Measurements from ENCODE around the gene PRR35.

The PRR35 gene

DNA sequence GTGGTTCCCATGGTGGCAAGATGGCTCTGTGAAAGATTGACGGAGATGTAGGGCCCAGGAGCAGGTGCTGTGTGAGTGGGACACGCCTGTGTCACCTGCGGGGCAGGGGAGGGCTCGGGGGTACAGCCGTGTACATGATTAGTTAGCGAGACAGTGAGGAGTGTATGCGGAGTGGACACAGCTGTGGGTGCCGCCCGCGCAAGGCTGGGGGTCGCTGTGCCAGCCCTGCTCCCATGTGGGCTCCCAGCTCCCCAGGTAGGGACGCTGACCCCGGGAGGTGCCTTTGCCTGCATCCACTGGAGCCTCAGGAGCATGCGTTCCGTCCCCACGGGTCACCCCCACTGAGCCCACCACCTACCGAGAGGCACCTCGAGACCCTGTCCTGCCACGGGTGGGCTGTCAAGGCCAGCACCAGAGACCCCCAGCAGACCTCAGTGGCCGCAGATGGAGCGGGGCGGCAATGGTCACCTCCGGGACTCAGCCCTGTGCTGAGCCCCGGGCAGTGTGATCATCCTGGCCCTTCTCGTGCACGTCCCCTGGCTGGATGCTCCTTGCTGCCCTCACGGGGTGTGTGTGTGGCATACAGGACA, 25.2 kb upstream of the PRR35 start:
- TF ChIP-seq, protein P1, sequence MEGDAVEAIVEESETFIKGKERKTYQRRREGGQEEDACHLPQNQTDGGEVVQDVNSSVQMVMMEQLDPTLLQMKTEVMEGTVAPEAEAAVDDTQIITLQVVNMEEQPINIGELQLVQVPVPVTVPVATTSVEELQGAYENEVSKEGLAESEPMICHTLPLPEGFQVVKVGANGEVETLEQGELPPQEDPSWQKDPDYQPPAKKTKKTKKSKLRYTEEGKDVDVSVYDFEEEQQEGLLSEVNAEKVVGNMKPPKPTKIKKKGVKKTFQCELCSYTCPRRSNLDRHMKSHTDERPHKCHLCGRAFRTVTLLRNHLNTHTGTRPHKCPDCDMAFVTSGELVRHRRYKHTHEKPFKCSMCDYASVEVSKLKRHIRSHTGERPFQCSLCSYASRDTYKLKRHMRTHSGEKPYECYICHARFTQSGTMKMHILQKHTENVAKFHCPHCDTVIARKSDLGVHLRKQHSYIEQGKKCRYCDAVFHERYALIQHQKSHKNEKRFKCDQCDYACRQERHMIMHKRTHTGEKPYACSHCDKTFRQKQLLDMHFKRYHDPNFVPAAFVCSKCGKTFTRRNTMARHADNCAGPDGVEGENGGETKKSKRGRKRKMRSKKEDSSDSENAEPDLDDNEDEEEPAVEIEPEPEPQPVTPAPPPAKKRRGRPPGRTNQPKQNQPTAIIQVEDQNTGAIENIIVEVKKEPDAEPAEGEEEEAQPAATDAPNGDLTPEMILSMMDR (conservative IDR thresholded peaks at IDR 0.05; ENCODE audit: low read depth, low read length), result no peak
- no peak for DNase-seq (ENCODE audit: low read depth)
- H3K4me3 ChIP-seq (ENCODE audit: low read depth, low read length), result no peak overlapping the region

DNA sequence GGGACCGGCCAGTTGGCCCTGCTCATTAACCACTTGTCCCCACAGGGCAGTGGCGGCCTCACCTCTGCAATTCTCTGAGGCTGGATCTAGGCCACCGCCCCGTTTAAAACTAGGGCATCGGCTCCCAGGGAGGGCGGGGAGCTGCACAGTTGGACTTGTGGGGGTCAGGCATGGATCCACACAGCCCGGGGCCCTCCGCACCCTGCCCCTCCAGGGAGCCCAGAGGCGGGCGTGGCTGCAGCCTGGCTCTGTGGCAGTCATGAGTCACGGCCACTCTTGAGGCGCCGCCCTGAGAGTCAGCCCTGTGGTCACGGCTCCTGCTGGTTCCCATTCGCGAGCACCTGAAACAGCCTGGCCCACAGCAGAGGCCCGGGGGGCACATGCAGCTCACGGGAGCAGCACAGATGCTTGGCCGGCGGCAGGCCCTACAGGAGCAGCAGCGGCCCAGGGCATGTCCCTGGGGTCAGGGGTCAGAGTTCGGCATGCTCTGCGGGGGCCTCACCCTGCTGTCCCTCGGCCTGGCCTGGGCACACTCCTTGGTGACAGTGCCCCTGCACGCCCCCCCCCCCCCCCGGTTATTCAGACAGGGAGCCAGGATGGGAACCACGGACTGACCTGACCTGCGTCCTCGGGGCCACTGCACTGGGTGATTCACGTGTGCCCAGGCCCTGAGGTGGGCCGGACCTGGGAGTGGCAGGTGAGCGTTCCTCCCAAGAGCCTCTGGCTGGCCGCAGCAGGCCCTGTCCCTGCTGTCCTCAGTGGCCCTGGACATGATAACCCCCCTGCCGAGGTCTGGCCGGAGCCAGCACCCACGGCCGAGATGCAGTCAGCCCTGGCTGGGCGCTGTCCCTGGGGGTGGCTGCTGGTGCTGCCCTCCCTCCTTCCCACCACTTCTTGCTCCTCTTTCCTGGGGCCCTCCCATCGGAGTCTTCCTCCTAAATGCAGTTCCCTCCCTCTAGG, 24.5 kb upstream of the PRR35 start:
- TF ChIP-seq, protein P1 (conservative IDR thresholded peaks at IDR 0.05; ENCODE audit: low read depth, low read length), result no peak
- DNase-seq (ENCODE audit: low read depth), result peak; percentile 68
- H3K4me3 ChIP-seq (ENCODE audit: low read depth, low read length), result no peak overlapping the region

DNA sequence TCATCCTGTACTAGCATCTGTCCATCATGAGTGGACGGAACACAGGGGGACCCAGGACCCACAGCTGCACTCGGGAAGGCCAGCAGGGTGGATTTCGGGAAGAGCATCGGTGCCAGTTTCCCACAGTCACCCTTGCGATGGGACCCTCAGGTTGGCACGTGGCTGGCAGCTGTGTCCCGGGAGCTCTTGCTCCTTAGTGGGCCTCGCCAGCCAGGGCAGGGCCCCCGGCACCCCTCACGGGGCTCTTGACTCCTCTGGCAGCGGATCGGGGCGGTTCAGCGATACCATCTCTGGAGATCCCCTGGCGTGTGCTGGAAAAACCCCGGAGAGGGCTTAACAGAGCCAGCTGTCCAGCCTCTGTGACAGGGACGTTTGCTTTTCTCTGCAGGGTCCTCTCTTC, 23.4 kb upstream of the PRR35 start:
- no peak for DNase-seq (ENCODE audit: low read depth)
- no peak overlapping the region for H3K4me3 ChIP-seq (ENCODE audit: low read depth, low read length)
- TF ChIP-seq, protein P1 (conservative IDR thresholded peaks at IDR 0.05; ENCODE audit: low read depth, low read length), result no peak

DNA sequence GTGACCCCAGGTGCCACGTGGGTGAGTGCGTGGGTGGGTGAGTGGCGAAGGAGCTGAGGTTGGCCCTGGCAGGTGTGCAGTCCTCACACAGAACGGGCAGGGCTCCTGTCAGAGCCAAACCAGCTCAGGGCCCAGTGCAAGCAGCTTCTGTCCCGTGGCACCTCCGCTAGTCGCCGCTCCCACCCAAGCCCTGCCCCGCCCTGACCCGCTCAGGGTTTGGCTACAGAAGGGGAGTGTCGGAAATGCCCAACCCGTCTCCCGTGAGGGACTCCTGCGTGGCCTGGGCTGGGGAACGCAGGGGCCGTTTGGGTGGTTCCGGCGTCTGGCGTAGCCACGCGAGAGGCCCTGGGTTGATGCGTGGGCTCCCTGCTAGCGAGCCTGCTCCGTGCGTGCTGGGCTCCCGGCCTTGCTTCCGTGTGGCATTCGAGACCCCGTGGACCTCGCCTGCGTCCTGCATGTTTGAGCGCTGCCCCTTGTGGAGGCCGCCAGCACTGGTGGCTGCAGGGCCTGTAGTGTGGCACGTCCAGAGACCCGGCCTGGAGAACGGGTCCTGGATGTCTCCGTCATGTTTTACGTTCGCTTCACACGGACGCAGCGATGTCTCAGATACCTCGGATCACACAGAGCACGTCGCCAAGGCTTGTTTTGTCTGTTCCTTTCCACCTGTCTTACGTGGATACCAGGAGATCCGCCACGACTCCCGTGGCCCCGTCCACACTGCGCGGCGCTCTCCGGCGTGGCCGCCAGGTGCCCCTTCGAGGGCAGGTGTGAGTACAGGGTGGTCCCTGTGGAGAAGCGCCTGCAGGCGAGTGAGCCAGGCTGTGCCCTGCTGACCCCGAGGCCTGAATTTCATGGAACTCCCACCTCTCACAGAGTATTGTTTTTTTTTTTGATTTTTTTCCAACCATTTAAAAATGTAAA, 22.5 kb upstream of the PRR35 start:
- DNase-seq (ENCODE audit: low read depth), result no peak
- H3K4me3 ChIP-seq (ENCODE audit: low read depth, low read length), result no peak overlapping the region
- TF ChIP-seq, protein P1 (conservative IDR thresholded peaks at IDR 0.05; ENCODE audit: low read depth, low read length), result peak; percentile 25

DNA sequence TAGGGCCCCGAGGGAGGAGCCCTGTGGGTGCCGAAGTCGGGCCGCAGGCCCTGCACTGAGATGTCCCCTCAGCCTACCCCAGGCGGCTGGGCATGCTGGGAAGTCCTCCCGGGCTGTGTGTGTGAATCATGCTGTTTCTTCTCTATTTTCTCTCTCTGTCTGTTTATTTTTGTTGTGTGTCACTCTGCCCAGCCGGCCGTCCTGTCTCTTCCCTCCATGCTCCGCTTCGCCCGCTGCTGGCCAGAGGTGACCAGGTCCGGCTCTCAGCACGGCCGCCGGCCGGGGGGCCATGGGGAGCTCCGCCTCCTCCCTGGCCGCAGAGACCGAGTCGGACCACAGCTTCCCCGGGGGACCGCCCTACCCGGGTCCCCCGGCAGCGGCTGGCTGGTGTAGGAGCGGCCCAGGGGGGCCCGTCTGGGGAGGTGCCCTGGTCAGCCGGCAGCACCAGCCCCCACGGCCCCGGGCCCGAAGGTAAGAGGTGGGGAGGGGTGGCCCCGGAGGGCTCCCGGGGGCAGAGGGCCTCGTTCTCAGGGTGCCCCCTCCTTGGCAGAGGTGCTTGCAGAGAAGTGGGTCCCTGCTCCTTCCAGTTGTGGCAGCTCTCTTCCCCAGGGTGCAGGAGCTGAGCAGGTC, 20.2 kb upstream of the PRR35 start:
- peak overlapping the region; percentile 24 for H3K4me3 ChIP-seq (ENCODE audit: low read depth, low read length)
- TF ChIP-seq, protein P1 (conservative IDR thresholded peaks at IDR 0.05; ENCODE audit: low read depth, low read length), result peak; percentile 33
- DNase-seq (ENCODE audit: low read depth), result peak; percentile 79

DNA sequence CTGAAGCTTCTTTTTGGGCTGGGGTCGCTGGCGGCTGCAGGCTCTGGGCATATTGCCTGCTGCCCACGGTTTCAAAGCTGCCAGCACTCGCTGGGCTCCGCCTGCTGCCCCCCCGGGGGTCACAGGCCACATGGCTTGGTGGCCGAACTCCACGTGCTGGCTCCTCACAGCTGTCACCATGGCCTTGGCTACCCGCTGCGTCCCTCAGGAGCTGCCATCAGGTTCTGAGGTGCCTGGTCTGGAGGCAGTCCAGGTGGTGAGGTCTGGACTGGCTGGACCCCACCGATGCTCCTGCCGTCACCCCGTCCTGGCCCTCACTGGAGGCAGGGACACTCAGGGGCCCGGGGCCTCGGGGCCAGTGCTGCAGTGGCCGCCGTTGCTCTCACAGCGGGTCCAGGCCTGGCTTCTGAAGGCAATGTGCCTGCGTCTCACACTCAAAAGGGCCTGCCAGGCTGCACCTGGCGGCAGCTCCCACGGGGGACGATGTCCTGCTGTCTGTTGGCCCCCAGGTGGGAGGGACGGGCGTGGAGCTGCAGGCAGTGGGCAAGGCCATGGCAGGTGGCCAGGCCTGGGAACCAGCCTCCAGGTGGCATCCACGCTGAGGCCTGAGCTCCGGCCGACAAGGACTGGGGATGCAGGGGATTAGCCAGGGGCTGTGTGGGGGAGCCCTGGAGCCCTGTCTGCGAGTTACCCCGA, 19.4 kb upstream of the PRR35 start:
- no peak overlapping the region for H3K4me3 ChIP-seq (ENCODE audit: low read depth, low read length)
- DNase-seq (ENCODE audit: low read depth), result no peak
- TF ChIP-seq, protein P1 (conservative IDR thresholded peaks at IDR 0.05; ENCODE audit: low read depth, low read length), result no peak
